ENCODE measurements around the gene EDIL3. TPM values are rescaled to one million over a fixed set of nuclear protein-coding genes. Genes with fewer than 3 reads are reported as not detected.

EDIL3 gene
- total RNA-seq, 4 donors from 2014 or later: 9.6 to 16.0 (median 11.1) TPM

DNA sequence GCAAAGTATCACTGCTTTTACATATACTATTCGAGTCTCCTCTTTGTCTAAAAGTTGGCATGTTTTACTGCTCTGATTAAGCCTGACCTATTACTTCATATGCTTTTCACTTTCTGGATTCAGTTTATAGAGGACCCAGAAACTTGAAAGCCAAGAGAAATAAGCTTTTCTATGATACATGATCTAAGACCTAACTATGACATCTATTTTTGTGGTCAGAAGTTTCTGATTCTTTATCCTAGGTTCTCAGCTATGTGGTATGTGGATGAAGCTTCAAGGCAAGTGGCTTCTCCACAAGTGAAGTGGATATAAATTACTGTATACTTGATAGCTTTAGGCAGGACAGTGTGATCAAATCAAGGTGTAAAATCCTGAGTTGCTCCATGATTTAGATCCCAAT, 6.3 kb downstream of the EDIL3 start:
- TF ChIP-seq, protein P1, sequence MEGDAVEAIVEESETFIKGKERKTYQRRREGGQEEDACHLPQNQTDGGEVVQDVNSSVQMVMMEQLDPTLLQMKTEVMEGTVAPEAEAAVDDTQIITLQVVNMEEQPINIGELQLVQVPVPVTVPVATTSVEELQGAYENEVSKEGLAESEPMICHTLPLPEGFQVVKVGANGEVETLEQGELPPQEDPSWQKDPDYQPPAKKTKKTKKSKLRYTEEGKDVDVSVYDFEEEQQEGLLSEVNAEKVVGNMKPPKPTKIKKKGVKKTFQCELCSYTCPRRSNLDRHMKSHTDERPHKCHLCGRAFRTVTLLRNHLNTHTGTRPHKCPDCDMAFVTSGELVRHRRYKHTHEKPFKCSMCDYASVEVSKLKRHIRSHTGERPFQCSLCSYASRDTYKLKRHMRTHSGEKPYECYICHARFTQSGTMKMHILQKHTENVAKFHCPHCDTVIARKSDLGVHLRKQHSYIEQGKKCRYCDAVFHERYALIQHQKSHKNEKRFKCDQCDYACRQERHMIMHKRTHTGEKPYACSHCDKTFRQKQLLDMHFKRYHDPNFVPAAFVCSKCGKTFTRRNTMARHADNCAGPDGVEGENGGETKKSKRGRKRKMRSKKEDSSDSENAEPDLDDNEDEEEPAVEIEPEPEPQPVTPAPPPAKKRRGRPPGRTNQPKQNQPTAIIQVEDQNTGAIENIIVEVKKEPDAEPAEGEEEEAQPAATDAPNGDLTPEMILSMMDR (IDR thresholded peaks at IDR 0.05; ENCODE audit: low read depth): no peak

GRCh38 chr5:84376346-84376745, 8.3 kb downstream of the EDIL3 start:
- TF ChIP-seq, protein P1 (IDR thresholded peaks at IDR 0.05; ENCODE audit: low read depth): no peak

- TF ChIP-seq, protein P1 (IDR thresholded peaks at IDR 0.05; ENCODE audit: low read depth): no peak
These were observed 10.1 kb downstream of the EDIL3 start for GRCh38 chr5:84374568-84374967.

- TF ChIP-seq, protein P1 (IDR thresholded peaks at IDR 0.05; ENCODE audit: low read depth): no peak
These were observed 11.2 kb downstream of the EDIL3 start for GRCh38 chr5:84373506-84373905.

DNA sequence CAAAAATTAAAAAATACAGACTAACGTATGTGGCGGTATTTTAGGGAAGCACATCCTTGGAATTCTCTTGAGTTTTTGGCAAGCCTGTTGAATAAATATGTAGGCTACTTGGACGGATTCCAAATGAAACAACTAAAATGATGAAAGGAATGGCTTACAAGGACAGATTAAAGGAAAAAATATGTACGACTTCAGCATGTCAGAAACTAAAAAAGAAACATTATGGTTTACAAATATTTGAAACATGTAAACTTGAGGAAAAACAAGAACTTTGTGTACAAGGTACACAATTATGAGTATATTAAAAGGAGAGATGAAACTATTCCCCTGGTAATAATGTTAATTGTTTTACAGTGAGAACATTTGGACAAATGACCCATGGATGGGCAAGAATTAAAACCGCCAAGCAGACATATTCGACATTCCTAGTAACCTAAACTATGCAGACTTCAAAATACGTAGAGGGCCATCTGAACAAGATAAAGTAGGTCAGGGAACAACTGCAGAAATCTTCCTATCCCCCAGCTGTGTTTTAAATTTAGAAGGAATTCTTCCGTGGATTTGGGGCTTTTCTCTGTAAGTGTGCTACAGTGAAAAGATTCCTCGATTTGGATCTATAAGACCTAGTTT, 12.5 kb downstream of the EDIL3 start:
- TF ChIP-seq, protein P1 (IDR thresholded peaks at IDR 0.05; ENCODE audit: low read depth): no peak

DNA sequence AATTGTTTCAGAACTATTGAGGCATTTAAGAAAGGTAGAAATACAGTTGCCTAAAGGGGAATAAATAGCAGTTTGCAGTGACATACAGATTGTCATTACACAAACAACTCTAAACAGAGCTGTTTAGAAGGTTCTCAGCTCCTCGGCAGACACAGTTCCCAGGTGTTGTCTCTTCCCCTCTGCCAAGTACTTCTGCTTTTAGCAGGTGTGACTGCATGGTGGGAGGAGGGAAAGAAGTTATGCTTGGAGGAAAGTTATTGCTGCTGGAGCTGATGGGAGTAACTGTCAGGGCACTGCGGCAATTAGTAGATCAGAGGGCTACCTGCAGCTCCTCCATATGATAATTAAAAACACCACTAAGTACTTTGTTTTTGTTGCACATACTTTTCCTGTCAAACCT, 14.5 kb downstream of the EDIL3 start:
- TF ChIP-seq, protein P1 (IDR thresholded peaks at IDR 0.05; ENCODE audit: low read depth): no peak

GRCh38 chr5:84364043-84364442, 20.6 kb downstream of the EDIL3 start:
- TF ChIP-seq, protein P1 (IDR thresholded peaks at IDR 0.05; ENCODE audit: low read depth): no peak

Data from subcutaneous adipose tissue (tissue), 4 donors.